Measurements from ENCODE around the gene TDG.

DNA sequence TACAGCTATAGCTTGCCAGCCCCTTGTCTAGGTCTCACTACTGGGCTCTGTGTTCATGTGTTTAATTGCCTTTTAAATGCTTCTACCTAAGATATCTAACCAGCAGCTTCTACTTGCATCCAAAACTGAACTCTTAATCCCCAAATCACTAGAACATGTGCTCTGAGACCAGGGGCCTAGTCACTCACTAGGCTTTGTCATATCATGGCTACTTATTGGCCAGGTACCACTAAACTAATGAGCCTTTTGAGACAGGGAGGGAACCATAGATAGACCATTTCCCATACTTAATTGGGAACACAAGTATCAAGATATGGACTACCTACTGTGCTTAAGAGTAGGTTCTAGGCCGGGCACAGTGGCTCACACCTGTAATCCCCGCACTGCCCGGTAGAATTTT is 29.0 kb upstream of the TDG start:
- TF ChIP-seq, protein P1, sequence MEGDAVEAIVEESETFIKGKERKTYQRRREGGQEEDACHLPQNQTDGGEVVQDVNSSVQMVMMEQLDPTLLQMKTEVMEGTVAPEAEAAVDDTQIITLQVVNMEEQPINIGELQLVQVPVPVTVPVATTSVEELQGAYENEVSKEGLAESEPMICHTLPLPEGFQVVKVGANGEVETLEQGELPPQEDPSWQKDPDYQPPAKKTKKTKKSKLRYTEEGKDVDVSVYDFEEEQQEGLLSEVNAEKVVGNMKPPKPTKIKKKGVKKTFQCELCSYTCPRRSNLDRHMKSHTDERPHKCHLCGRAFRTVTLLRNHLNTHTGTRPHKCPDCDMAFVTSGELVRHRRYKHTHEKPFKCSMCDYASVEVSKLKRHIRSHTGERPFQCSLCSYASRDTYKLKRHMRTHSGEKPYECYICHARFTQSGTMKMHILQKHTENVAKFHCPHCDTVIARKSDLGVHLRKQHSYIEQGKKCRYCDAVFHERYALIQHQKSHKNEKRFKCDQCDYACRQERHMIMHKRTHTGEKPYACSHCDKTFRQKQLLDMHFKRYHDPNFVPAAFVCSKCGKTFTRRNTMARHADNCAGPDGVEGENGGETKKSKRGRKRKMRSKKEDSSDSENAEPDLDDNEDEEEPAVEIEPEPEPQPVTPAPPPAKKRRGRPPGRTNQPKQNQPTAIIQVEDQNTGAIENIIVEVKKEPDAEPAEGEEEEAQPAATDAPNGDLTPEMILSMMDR (IDR thresholded peaks at IDR 0.05) = no peak
- no peak for TF ChIP-seq POLR2A (IDR thresholded peaks at IDR 0.05)

Measured in esophagus squamous epithelium (tissue), 4 donors.